Keratinocyte (primary cell): ENCODE measurements around the gene LONP1. TPM values are rescaled to one million over a fixed set of nuclear protein-coding genes. Genes with fewer than 3 reads are reported as not detected.

ENCODE experiments used
- DNase-seq: peaks from one replicate; pipeline ENCODE4 v3.0.0-alpha.2; 2011; ENCODE audit warnings: low read depth, missing footprints, low spot score
- FAIRE-seq: peaks from 2 replicates; lab custom pipeline; 2011; peaks lifted over from hg19 to GRCh38; lab: Jason Lieb, UNC
- H2AFZ ChIP-seq: 2 replicates; pipeline ENCODE4 v1.6.0; 2012; ENCODE audit warnings: low read length, control low read depth, inconsistent platforms; ENCODE audit not compliant: control insufficient read depth
- H3K27ac ChIP-seq: 2 replicates; pipeline ENCODE4 v1.5.1; 2011; ENCODE audit warnings: low read length; ENCODE audit not compliant: control insufficient read depth, insufficient read depth
- H3K27me3 ChIP-seq: 3 replicates; pipeline ENCODE4 v1.6.0; 2011; ENCODE audit warnings: low read length; ENCODE audit not compliant: control insufficient read depth, insufficient read depth; ENCODE audit errors: extremely low read depth
- H3K36me3 ChIP-seq, 2 experiments: 2 replicates in 1 of 2; 3 replicates in 1 of 2; pipeline ENCODE4 v1.5.1; 2011; ENCODE audit warnings: low read length in 2 of 2, mild to moderate bottlenecking in 1 of 2; ENCODE audit not compliant: control insufficient read depth in 2 of 2, insufficient read depth in 2 of 2; ENCODE audit errors: extremely low read depth in 1 of 2
- H3K4me1 ChIP-seq: 3 replicates; pipeline ENCODE4 v1.5.1; 2011; ENCODE audit warnings: low read length; ENCODE audit not compliant: control insufficient read depth, insufficient read depth; ENCODE audit errors: extremely low read depth
- H3K4me2 ChIP-seq: 3 replicates; pipeline ENCODE4 v1.6.0; 2011; ENCODE audit warnings: low read depth, low read length; ENCODE audit not compliant: control insufficient read depth, insufficient read depth; ENCODE audit errors: extremely low read depth
- H3K4me3 ChIP-seq, 3 experiments: fragments of 200-600 bp in 1 of 3; sonication (generic) in 1 of 3; 2 replicates in 2 of 3; 3 replicates in 1 of 3; pipeline ENCODE4 v1.5.1; 2011 to 2016; ENCODE audit warnings: low read length in 3 of 3, mild to moderate bottlenecking in 3 of 3, control low read depth in 2 of 3, inconsistent platforms in 1 of 3, low read depth in 1 of 3, mixed read lengths in 1 of 3, mixed run types in 1 of 3, moderate library complexity in 1 of 3; ENCODE audit not compliant: control insufficient read depth in 2 of 3, insufficient read depth in 2 of 3; ENCODE audit errors: extremely low read depth in 1 of 3
- H3K79me2 ChIP-seq: 2 replicates; pipeline ENCODE4 v1.6.0; 2012; ENCODE audit warnings: low read length; ENCODE audit not compliant: control insufficient read depth, insufficient read depth
- H3K9ac ChIP-seq: 3 replicates; pipeline ENCODE4 v1.6.0; 2011; ENCODE audit warnings: low read length; ENCODE audit not compliant: control insufficient read depth, insufficient read depth; ENCODE audit errors: extremely low read depth
- H3K9me1 ChIP-seq: 3 replicates; pipeline ENCODE4 v1.6.0; 2011; ENCODE audit warnings: low read length; ENCODE audit not compliant: control insufficient read depth, insufficient read depth; ENCODE audit errors: extremely low read depth
- H3K9me3 ChIP-seq: 2 replicates; pipeline ENCODE4 v1.5.1; 2012; ENCODE audit warnings: low read depth, low read length; ENCODE audit not compliant: control insufficient read depth
- H4K20me1 ChIP-seq: 3 replicates; pipeline ENCODE4 v1.6.0; 2011; ENCODE audit warnings: low read length; ENCODE audit not compliant: control insufficient read depth, insufficient read depth; ENCODE audit errors: extremely low read depth
- CTCF ChIP-seq, 3 experiments: IDR thresholded peaks in 1 of 3; conservative IDR thresholded peaks in 1 of 3; optimal IDR thresholded peaks in 1 of 3; 2 replicates in 2 of 3; 3 replicates in 1 of 3; pipeline versions ENCODE3 to v1.5.1; 2011; ENCODE audit warnings: low read length in 3 of 3, mild to moderate bottlenecking in 3 of 3, moderate library complexity in 2 of 3, control low read depth in 1 of 3, inconsistent platforms in 1 of 3; ENCODE audit not compliant: insufficient read depth in 2 of 3; ENCODE audit errors: extremely low read depth in 1 of 3
- EZH2 ChIP-seq: IDR thresholded peaks from one replicate; pipeline ENCODE4 v1.6.1; 2012; ENCODE audit warnings: inconsistent platforms, mild to moderate bottlenecking, low read length, moderate library complexity
- dilution Hi-C: fragments of 300-500 bp; cut with MboI; formaldehyde crosslinking; loops from one replicate; pipeline ENCODE4 v1.7.0; 2020; ENCODE audit warnings: low sequenced_read_pairs; ENCODE audit not compliant: extremely low pct_ligation_motif_present
- polyA plus RNA-seq, 5 experiments: library from polyadenylated mRNA; depleted of rRNA in 3 of 5; stranded (reverse) in 3 of 5; stranded (forward) in 1 of 5; unstranded in 1 of 5; fragments of >200 nt; gene quantifications; 1 replicate in 1 of 5; 2 replicates in 3 of 5; 3 replicates in 1 of 5; pipeline versions ENCODE4 v1.2.1 to v1.2.3, GENCODE V29; 2011 to 2012; ENCODE audit warnings: missing spikeins in 2 of 5, low read depth in 1 of 5, low replicate concordance in 1 of 5

Gene LONP1
- polyA plus RNA-seq, 1 donor (not counting 4 experiments of a cell fraction or from before 2014, with no cell fraction given) = 24.2 TPM

GRCh38 chr19:5673752-5674151 lies 46.2 kb downstream of the LONP1 start:
- H3K4me2 ChIP-seq = no peak overlapping the region
- no peak overlapping the region for H2AFZ ChIP-seq
- H4K20me1 ChIP-seq = no peaks in the 10 kb centered on the region
- no peak overlapping the region for H3K4me3 ChIP-seq
- dilution Hi-C loops = no loop called here
- no peaks in the 10 kb centered on the region for H3K27me3 ChIP-seq
- no peaks in the 10 kb centered on the region for H3K9me3 ChIP-seq
- H3K9me1 ChIP-seq = no peaks in the 10 kb centered on the region
- H3K4me1 ChIP-seq = no peaks in the 10 kb centered on the region
- no peaks in the 10 kb centered on the region for H3K79me2 ChIP-seq
- no peak for TF ChIP-seq EZH2
- no peak for TF ChIP-seq CTCF (optimal IDR thresholded peaks at IDR 0.05 in 1 of 3, IDR thresholded peaks at IDR 0.05 in 1 of 3, conservative IDR thresholded peaks at IDR 0.05 in 1 of 3; ENCODE audit: extremely low read depth in 1 of 3, insufficient read depth in 2 of 3, low read length in 3 of 3)
- no peak overlapping the region for H3K9ac ChIP-seq
- DNase-seq (no peak), FAIRE-seq (no peak)
- no peak overlapping the region for H3K27ac ChIP-seq
- H3K36me3 ChIP-seq = peaks cover 16 to 19% of the 10 kb centered on the region in 2 experiments

GRCh38 chr19:5672708-5673459 lies 47.1 kb downstream of the LONP1 start:
- Histone ChIP-seq H3K36me3 (peaks cover 15 to 18% of the 10 kb centered on the region in 2 experiments), H3K9me3 (no peaks in the 10 kb centered on the region), H2AFZ (no peak overlapping the region), H3K4me1 (no peaks in the 10 kb centered on the region), H3K9me1 (no peaks in the 10 kb centered on the region), H4K20me1 (no peaks in the 10 kb centered on the region), H3K9ac (no peak overlapping the region), H3K79me2 (no peaks in the 10 kb centered on the region), H3K4me3 (no peak overlapping the region), H3K4me2 (no peak overlapping the region), H3K27ac (no peak overlapping the region), H3K27me3 (no peaks in the 10 kb centered on the region)
- DNase-seq (no peak), FAIRE-seq (no peak)
- TF ChIP-seq CTCF (optimal IDR thresholded peaks at IDR 0.05 in 1 of 3, IDR thresholded peaks at IDR 0.05 in 1 of 3, conservative IDR thresholded peaks at IDR 0.05 in 1 of 3; ENCODE audit: extremely low read depth in 1 of 3, insufficient read depth in 2 of 3, low read length in 3 of 3) (no peak), EZH2 (no peak)
- dilution Hi-C loops = no loop called here
